Hippocampal formation (tissue), 2 donors: ENCODE measurements around the gene MEFV.
"Not testable (repeated sequence)": the region's sequence is repeated elsewhere in the genome, so short reads cannot be mapped to it uniquely, and the experiment has no call there.

Source experiments
- DNase-seq, 2 donors: peaks; one replicate each; lab custom pipeline; 2025; lab: John Stamatoyannopoulos, UW

MEFV gene, protein sequence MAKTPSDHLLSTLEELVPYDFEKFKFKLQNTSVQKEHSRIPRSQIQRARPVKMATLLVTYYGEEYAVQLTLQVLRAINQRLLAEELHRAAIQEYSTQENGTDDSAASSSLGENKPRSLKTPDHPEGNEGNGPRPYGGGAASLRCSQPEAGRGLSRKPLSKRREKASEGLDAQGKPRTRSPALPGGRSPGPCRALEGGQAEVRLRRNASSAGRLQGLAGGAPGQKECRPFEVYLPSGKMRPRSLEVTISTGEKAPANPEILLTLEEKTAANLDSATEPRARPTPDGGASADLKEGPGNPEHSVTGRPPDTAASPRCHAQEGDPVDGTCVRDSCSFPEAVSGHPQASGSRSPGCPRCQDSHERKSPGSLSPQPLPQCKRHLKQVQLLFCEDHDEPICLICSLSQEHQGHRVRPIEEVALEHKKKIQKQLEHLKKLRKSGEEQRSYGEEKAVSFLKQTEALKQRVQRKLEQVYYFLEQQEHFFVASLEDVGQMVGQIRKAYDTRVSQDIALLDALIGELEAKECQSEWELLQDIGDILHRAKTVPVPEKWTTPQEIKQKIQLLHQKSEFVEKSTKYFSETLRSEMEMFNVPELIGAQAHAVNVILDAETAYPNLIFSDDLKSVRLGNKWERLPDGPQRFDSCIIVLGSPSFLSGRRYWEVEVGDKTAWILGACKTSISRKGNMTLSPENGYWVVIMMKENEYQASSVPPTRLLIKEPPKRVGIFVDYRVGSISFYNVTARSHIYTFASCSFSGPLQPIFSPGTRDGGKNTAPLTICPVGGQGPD

GRCh38 chr16:3256146-3256865 is at the start of gene MEFV:
Gene MEFV, minus strand, starts transcription at chr16:3256633. Its CDS starts 46 bp downstream, at chr16:3256587.
- DNase-seq: no peak

DNA sequence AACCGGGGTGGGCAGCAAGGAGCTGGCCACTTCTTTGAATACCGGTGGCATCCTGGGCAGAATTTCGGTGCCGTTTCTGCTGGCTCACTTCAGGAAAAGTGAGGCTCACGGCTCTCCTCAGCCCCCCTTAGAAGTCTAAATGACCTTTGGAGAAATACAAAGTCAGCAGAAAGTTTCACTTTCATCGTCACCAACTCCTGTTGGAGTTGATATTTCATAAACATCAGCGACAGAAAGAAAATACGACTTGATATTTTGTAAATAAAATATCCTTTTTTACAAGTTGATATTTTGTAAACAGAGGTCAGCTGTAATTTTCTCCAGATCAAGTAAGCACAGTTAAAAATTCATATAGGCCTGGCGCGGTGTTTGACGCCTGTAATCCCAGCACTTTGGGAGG is 49.6 kb upstream of the MEFV start:
- no peak for DNase-seq

GRCh38 chr16:3305109-3306068 is 49.0 kb upstream of the MEFV start, which contains the start of the genes TIGD7 and ZNF75A:
Gene TIGD7, minus strand, starts transcription at chr16:3305430. Its CDS starts 4,816 bp downstream, at chr16:3300614.
Gene ZNF75A, plus strand, starts transcription at chr16:3305497. Its CDS starts 2,932 bp downstream, at chr16:3308429.
- peak; percentile 91 to 96 for DNase-seq

GRCh38 chr16:3304370-3304769 is 47.9 kb upstream of the MEFV start:
- DNase-seq: no peak

GRCh38 chr16:3295783-3296182 is 39.4 kb upstream of the MEFV start:
- DNase-seq: no peak

DNA sequence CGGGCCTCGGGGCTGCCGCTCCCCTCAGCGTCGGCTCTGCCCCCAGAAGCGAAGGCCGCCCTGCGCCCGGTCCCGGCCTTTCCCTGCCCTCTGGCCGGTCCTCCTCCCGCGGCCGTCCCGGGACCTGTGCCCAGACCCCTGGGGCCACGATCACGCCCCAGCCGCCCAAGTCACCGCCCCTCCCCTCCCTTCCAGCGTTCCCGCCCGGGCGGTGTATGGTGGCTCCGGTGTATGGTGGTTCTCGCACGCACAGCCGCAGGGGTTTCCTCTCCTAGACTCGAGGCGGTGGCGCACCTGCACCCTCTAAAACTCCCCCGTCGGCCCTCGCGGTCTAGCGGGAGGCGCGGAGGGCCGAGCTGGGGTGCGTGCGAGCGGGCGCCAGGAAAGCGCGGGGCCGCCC is 38.8 kb upstream of the MEFV start:
- no peak for DNase-seq

- DNase-seq: no peak
Measured at GRCh38 chr16:3292604-3293003, 36.2 kb upstream of the MEFV start.

- DNase-seq: no peak
Measured at GRCh38 chr16:3289998-3290673, 33.7 kb upstream of the MEFV start.

DNA sequence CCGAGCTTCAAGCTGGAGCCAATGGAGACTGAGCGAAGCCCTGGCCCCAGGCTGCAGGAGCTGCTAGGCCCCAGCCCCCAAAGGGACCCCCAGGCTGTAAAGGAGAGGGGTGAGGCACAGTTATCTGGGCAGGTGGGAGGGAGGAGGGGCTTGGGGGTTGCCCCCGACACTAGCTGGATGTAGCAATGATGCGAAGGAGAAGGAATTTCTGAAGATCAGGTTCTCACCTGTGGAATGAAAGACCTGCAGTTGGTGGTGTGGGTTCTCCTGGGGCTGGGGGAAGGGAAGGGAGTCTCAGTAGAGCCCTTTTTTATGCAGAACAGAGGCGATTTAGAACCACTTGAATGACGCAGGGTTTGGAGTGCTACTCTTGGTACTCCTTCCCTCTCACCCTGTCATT is 28.7 kb upstream of the MEFV start:
- no peak for DNase-seq

DNA sequence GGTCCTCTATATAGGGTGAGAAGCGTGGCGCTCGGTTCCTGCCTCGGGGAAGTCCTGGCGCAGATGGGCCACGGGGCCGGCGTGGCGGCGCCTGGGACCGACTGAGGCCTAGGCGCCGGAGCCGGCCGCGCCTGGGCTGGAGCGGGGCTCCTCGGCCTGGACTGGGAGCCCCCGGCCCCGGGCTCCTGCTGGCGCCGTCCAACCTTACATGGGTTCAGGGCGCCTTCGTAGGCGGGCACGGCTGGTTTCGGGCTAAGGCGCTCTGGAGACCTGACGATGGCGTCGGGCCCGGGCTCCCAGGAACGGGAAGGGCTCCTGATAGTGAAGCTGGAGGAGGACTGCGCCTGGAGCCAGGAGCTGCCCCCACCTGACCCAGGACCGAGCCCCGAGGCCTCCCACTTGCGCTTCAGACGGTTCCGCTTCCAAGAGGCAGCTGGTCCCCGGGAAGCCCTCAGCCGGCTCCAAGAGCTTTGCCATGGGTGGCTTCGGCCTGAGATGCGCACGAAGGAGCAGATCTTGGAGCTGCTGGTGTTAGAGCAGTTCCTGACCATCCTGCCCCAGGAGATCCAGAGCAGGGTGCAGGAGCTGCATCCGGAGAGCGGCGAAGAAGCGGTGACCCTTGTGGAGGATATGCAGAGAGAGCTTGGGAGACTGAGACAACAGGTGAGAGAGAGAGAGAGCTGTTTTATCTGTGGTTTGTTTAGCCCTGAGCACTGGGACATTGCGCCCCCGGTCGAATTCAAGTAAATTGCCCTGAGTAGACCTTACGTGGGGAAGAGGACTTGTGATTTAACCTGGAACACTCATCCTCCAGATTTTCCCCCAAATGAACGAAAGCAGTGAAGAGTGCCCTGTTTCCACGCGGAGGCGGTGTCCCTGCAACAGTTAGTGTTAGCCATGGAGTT is 27.4 kb upstream of the MEFV start:
- DNase-seq: no peak

GRCh38 chr16:3282730-3283542 is 26.5 kb upstream of the MEFV start, which contains the start of gene ZNF263:
Gene ZNF263, plus strand, starts transcription at chr16:3283491. Its CDS starts 328 bp downstream, at chr16:3283819.
- peak; percentile 95 to 99 for DNase-seq

GRCh38 chr16:3282103-3282729 is 25.8 kb upstream of the MEFV start:
- no peak for DNase-seq

- DNase-seq: no peak
Measured at GRCh38 chr16:3281222-3281820, 24.9 kb upstream of the MEFV start.

DNA sequence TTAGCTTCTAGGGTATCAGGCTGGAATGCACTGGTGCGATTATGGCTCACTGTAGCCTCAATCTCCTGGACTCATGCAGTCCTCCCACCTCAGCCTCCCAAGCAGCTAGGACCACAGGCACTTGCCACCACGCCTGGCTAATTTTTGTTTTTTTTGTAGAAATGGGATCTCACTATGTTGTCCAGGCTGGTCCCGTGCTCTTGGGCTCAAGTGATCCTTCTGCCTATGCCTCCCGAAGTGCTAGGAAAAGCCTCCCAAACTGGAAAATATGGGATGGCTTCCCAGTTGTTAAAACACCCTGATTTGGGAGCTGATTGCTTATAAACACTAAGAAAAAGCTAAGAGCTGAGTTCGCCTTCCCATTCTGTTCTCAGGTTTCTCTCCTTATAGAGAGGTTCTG is 20.2 kb upstream of the MEFV start:
- DNase-seq: no peak

GRCh38 chr16:3274947-3275346 is 18.5 kb upstream of the MEFV start:
- no peak for DNase-seq

GRCh38 chr16:3274490-3274889 is 18.1 kb upstream of the MEFV start:
- no peak for DNase-seq

DNA sequence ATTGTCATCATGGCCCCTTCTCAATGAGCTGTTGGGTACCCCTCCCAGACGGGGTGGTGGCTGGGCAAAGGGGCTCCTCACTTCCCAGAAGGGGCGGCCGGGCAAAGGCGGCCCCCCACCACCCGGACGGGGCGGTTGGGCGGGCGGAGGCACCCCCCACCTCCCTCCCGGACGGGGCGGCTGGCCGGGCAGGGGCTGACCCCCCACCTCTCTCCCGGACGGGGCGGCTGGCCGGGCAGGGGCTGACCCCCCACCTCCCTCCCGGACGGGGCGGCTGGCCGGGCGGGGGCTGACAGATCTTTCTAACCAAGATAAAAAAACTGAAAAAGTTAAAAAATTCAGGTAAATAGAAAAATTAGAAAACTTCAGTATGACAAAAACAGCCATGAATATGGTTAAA is 14.8 kb upstream of the MEFV start:
- DNase-seq: not testable (repeated sequence)

- DNase-seq: not testable (repeated sequence)
Measured at GRCh38 chr16:3270718-3271117, 14.3 kb upstream of the MEFV start.
